Aorta (tissue), 5 donors: ENCODE data around the gene MTCL3.

ENCODE experiments used
- ATAC-seq: fragments of 200-7000 bp; cut with Tn5 transposase; one replicate; pipeline ENCODE4 v1.9.1; 2022; ENCODE audit warnings: moderate library complexity; ENCODE audit not compliant: low FRiP score
- DNase-seq, 2 donors: peaks; one replicate each; pipeline ENCODE4 v3.0.0-alpha.2; 2020
- H3K27ac ChIP-seq, 2 donors: one replicate each; pipeline ENCODE4 v1.5.1; 2013; ENCODE audit warnings: low read length in 2 of 2, mild to moderate bottlenecking in 2 of 2, moderate library complexity in 2 of 2, control low read depth in 1 of 2, inconsistent platforms in 1 of 2, low read depth in 1 of 2
- H3K27me3 ChIP-seq, 2 donors: one replicate each; pipeline ENCODE4 v1.6.1; 2013; ENCODE audit warnings: control low read depth in 1 of 2, low read length in 1 of 2, mild to moderate bottlenecking in 1 of 2, moderate library complexity in 1 of 2; ENCODE audit not compliant: insufficient read depth in 2 of 2, control insufficient read depth in 1 of 2
- H3K36me3 ChIP-seq, 2 donors: one replicate each; pipeline ENCODE4 v1.6.1; 2013; ENCODE audit warnings: control low read depth in 1 of 2, low read length in 1 of 2, mild to moderate bottlenecking in 1 of 2; ENCODE audit not compliant: insufficient read depth in 2 of 2, control insufficient read depth in 1 of 2
- H3K4me1 ChIP-seq, 2 donors: one replicate each; pipeline ENCODE4 v1.6.1; 2013; ENCODE audit warnings: low read length in 2 of 2, control low read depth in 1 of 2, mild to moderate bottlenecking in 1 of 2, moderate library complexity in 1 of 2; ENCODE audit not compliant: insufficient read depth in 2 of 2, control insufficient read depth in 1 of 2
- H3K4me3 ChIP-seq, 2 donors: one replicate each; pipeline ENCODE4 v1.5.1; 2013; ENCODE audit warnings: low read length in 2 of 2, control low read depth in 1 of 2, mild to moderate bottlenecking in 1 of 2
- H3K9me3 ChIP-seq: one replicate; pipeline ENCODE4 v1.6.1; 2013; ENCODE audit warnings: mild to moderate bottlenecking, low read length; ENCODE audit not compliant: control insufficient read depth
- WGBS, 2 donors: extraction: QIAGEN DNeasy Blood & Tissue Kit; methylation state at CpG; one replicate each; pipeline ENCODE4 v1.1.7; 2013; 5-methylcytosine and 5-hydroxymethylcytosine counted together
- intact Hi-C, 2 donors: fragments of 100-400 bp; cut with DNase I; formaldehyde crosslinking; loops; one replicate each; pipeline versions ENCODE4 v1.14.2 to v1.15.0; 2022
- donor health status: healthy with polysubstance abuse.
- donor health status: Bipolar disorder and iron deficiency.
- donor health status: DM: no; HTN: no; CAD: no.
- donor health status: DM: no; HTN: no; CAD: no.
- donor health status: DM: yes; HTN: yes; CAD: no.

MTCL3 gene

DNA sequence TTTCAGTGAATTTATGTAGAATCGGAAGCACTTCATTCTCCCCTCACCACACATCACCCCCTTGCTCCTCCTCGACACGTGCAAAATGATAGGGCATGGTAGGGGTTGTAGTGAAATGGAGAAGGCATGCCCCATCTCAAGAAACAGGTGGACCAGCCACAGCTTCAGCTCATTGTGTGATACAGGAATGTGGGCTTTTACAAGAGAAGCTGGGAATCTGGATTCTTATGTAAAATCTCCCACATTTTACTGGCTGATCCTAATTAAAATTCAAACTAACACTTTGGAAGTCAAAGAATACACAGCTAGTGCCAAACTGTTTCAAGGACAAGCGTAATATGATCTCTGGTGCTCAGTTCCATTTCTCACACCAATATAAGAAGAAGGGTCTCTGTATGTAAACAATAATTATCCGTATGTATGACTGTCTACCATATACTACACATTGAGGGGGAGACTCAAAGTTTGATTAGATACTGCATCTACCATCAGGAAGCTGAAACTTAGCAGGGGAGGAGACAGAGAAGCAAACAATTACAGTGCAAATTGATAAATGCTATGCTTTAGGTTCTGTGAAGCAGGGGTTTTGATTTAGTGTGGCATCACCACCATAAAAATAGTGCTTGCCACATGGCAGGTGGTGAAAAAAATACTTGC lies 35.6 kb downstream of the MTCL3 start:
- DNase-seq = no peak
- Histone ChIP-seq H3K4me3 (no peak overlapping the region), H3K27ac (no peak overlapping the region), H3K27me3 (no peaks in the 10 kb centered on the region), H3K9me3 (no peaks in the 10 kb centered on the region), H3K36me3 (no peaks in the 10 kb centered on the region), H3K4me1 (no peaks in the 10 kb centered on the region)
- intact Hi-C loops = no loop called here
- no peak for ATAC-seq
- 57 to 73% methylated on average over 5 of the region's 5 CpGs for WGBS, 2 donors

GRCh38 chr6:127482325-127482724 lies 36.8 kb downstream of the MTCL3 start:
- no peaks in the 10 kb centered on the region for H3K9me3 ChIP-seq
- no peak overlapping the region for H3K27ac ChIP-seq
- no peaks in the 10 kb centered on the region for H3K27me3 ChIP-seq
- no peaks in the 10 kb centered on the region for H3K36me3 ChIP-seq
- no peak for DNase-seq
- H3K4me3 ChIP-seq = no peak overlapping the region
- no peak for ATAC-seq
- 88 to 92% methylated on average over 2 of the region's 2 CpGs for WGBS, 2 donors
- H3K4me1 ChIP-seq = no peaks in the 10 kb centered on the region
- intact Hi-C loops = no loop called here

- no peaks in the 10 kb centered on the region for H3K9me3 ChIP-seq
- ATAC-seq (no peak), DNase-seq (no peak)
- no peaks in the 10 kb centered on the region for H3K36me3 ChIP-seq
- no peaks in the 10 kb centered on the region for H3K27me3 ChIP-seq
- H3K4me3 ChIP-seq = no peak overlapping the region
- H3K4me1 ChIP-seq = no peaks in the 10 kb centered on the region
- H3K27ac ChIP-seq = no peak overlapping the region
- intact Hi-C loops = no loop called here
- WGBS, 2 donors = 4 to 9% methylated on average over 4 of the region's 4 CpGs
Observed at GRCh38 chr6:127481628-127482027, 37.5 kb downstream of the MTCL3 start.

GRCh38 chr6:127481111-127481510 lies 38.0 kb downstream of the MTCL3 start:
- H3K27me3 ChIP-seq = no peaks in the 10 kb centered on the region
- ATAC-seq (no peak), DNase-seq (no peak)
- H3K4me1 ChIP-seq = no peaks in the 10 kb centered on the region
- no peaks in the 10 kb centered on the region for H3K36me3 ChIP-seq
- H3K27ac ChIP-seq = no peak overlapping the region
- intact Hi-C loops = no loop called here
- no peaks in the 10 kb centered on the region for H3K9me3 ChIP-seq
- H3K4me3 ChIP-seq = no peak overlapping the region
- 18 to 21% methylated on average over 2 of the region's 2 CpGs for WGBS, 2 donors

- 86 to 94% methylated on average over 1 of the region's 1 CpG for WGBS, 2 donors
Observed at GRCh38 chr6:127477658-127478057, 41.5 kb downstream of the MTCL3 start.

GRCh38 chr6:127475823-127476176 lies 43.3 kb downstream of the MTCL3 start:
- 80 to 85% methylated on average over 34 of the region's 34 CpGs for WGBS, 2 donors

More at GRCh38 chr6:127477658-127478057, 41.5 kb downstream of the MTCL3 start:
- H3K27ac ChIP-seq = no peak overlapping the region
- H3K36me3 ChIP-seq = no peaks in the 10 kb centered on the region
- no peak for DNase-seq
- no peaks in the 10 kb centered on the region for H3K27me3 ChIP-seq
- intact Hi-C loops = no loop called here
- H3K9me3 ChIP-seq = no peaks in the 10 kb centered on the region
- ATAC-seq = no peak
- no peaks in the 10 kb centered on the region for H3K4me1 ChIP-seq
- H3K4me3 ChIP-seq = no peak overlapping the region

DNA sequence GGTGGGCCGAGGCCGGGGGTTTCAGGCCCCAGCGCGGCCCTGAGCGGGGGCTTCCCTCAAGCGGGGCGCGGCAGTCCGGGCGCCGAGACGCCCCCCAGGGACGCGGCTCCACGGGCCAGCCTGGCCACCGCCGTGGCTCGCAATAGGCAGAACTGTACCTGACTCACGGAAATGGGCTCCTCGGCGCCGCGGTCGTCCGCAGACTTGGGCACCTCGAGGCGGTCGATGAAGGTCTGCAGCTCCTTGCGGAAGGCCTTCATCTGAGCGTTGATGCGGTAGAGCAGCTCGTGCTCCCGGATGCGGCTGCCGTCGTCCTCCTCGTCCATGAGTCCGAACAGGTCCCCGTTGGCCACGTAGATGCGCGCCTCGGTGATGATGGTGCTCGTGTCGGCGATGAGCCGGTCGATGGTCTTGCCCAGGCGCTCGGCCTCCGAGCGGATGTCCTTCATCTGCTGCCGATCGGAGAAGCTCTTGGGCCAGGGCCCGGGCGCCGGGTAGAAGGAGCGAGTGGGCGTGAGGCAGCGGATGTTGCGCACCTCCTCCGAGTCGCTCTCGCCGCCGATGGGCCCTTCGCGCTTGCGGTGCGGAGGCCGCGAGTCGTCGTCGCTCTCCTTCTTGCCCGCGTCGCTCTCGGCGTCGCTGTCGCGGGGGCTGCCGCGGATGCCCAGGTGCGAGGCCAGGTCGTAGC lies 43.9 kb downstream of the MTCL3 start:
- Histone ChIP-seq H3K36me3 (no peaks in the 10 kb centered on the region), H3K4me1 (no peaks in the 10 kb centered on the region), H3K4me3 (no peak overlapping the region), H3K27me3 (no peaks in the 10 kb centered on the region), H3K27ac (no peak overlapping the region), H3K9me3 (no peaks in the 10 kb centered on the region)
- DNase-seq (peak in 1 of 2 donors; percentile 72), ATAC-seq (no peak)
- 87 to 88% methylated on average over 87 of the region's 87 CpGs for WGBS, 2 donors
- intact Hi-C loops = no loop called here

More at GRCh38 chr6:127475823-127476176, 43.3 kb downstream of the MTCL3 start:
- Histone ChIP-seq H3K27ac (no peak overlapping the region), H3K4me3 (no peak overlapping the region), H3K36me3 (no peaks in the 10 kb centered on the region), H3K27me3 (no peaks in the 10 kb centered on the region), H3K9me3 (no peaks in the 10 kb centered on the region), H3K4me1 (no peaks in the 10 kb centered on the region)
- ATAC-seq = no peak
- intact Hi-C loops = no loop called here
- peak; percentile 44 to 77 for DNase-seq

GRCh38 chr6:127471379-127472255 lies 47.5 kb downstream of the MTCL3 start:
- no peak for ATAC-seq
- Histone ChIP-seq H3K36me3 (no peaks in the 10 kb centered on the region), H3K4me3 (no peak overlapping the region), H3K27ac (no peak overlapping the region), H3K4me1 (no peaks in the 10 kb centered on the region), H3K27me3 (no peaks in the 10 kb centered on the region), H3K9me3 (no peaks in the 10 kb centered on the region)
- WGBS, 2 donors = 51 to 60% methylated on average over 5 of the region's 5 CpGs
- intact Hi-C loops = no loop called here
- no peak for DNase-seq
